Memory B cell (primary cell): ENCODE measurements around the gene CALN1.
"Not testable (repeated sequence)": the region's sequence is repeated elsewhere in the genome, so short reads cannot be mapped to it uniquely, and the experiment has no call there.

Source experiments
- ATAC-seq: fragments of 150-1000 bp; cut with Tn5 transposase; 2 replicates; pipeline ENCODE4 v1.10.0; 2021; ENCODE audit warnings: low read depth, mild to moderate bottlenecking, moderate library complexity
- DNase-seq, 2 donors: peaks; one replicate each; pipeline ENCODE4 v3.0.0; 2022; ENCODE audit warnings: low spot score in 2 of 2
- H3K27ac Mint-ChIP-seq: one replicate; pipeline ENCODE4 v1.8.0; 2022; ENCODE audit warnings: mild to moderate bottlenecking, moderate library complexity, mixed read lengths
- H3K27me3 Mint-ChIP-seq: one replicate; pipeline ENCODE4 v1.8.0; 2022; ENCODE audit warnings: mixed read lengths
- H3K36me3 Mint-ChIP-seq: one replicate; pipeline ENCODE4 v1.8.0; 2022; ENCODE audit warnings: mild to moderate bottlenecking, mixed read lengths
- H3K4me1 Mint-ChIP-seq: one replicate; pipeline ENCODE4 v1.8.0; 2022; ENCODE audit warnings: mixed read lengths
- H3K4me3 Mint-ChIP-seq: one replicate; pipeline ENCODE4 v1.8.0; 2022; ENCODE audit warnings: mild to moderate bottlenecking, moderate library complexity, mixed read lengths
- H3K9me3 Mint-ChIP-seq: one replicate; pipeline ENCODE4 v1.8.0; 2022; ENCODE audit warnings: mixed read lengths

CALN1 gene

DNA sequence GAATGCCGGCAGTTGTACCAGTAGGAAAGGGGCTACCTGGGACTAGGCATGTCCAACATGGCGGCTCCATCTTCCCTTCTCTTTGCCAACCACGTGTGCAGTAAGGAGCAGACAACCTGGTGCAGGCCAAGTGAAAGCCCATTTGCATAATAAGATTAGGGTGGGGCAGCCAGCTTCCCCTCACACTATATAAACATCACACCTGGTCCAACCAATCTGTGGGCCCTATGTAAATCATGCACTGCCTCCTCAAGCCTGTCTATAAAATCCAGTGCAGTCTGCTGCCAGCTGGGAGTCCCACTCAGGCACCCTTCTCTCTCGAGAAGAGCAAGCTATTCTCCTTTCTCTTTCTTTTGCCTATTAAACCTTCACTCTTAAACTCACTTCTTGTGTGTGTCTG is 429.3 kb downstream of the CALN1 start:
- Mint-ChIP-seq H3K4me3 (no peak overlapping the region), H3K27ac (no peak overlapping the region), H3K9me3 (no peaks in the 10 kb centered on the region), H3K36me3 (no peaks in the 10 kb centered on the region), H3K4me1 (no peaks in the 10 kb centered on the region), H3K27me3 (no peaks in the 10 kb centered on the region)
- DNase-seq (no peak), ATAC-seq (no peak)

DNA sequence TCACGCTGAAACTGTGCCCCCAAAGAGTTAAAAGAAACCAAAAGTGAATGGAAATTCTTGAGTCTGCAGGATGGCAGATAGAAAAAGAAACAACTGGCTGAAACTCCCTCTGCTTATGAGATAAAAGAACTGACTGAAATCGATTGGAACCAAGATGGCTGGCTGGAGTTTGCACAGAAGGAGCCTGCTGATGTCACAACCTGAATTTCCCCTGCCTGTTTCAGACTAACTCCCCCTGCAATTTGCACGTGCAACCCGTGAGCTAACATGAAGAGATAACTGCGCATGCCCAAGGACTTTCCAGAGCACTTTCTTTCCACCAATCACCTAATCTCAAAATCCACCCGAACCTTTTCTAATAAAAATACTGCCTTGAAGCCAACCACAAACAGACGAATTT is 435.5 kb downstream of the CALN1 start:
- Mint-ChIP-seq H3K4me3 (no peak overlapping the region), H3K36me3 (no peaks in the 10 kb centered on the region), H3K27me3 (no peaks in the 10 kb centered on the region), H3K4me1 (no peaks in the 10 kb centered on the region), H3K9me3 (no peaks in the 10 kb centered on the region), H3K27ac (no peak overlapping the region)
- DNase-seq (no peak), ATAC-seq (no peak)

DNA sequence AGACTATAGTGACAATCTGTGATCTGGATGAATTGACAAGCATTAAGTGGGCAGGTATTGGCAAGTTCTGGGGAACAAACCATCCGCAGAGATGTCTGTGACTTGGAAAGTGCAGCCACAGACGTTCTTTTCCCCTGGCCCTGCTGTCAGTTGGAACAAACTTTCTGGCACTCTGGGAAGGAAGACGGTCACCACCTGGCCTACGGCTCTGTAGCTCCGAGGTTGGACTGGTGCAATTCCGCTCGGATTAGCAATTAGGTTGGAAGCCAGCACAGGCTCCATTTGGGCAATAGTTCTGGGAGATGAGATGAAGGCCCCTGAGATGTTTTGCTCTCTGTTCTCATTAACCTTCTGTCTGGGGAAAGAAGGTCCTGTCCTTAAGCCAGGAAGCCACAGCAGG is 437.5 kb downstream of the CALN1 start:
- no peaks in the 10 kb centered on the region for H3K4me1 Mint-ChIP-seq
- no peak overlapping the region for H3K4me3 Mint-ChIP-seq
- DNase-seq = no peak
- H3K27me3 Mint-ChIP-seq = no peaks in the 10 kb centered on the region
- ATAC-seq = no peak
- no peak overlapping the region for H3K27ac Mint-ChIP-seq
- H3K36me3 Mint-ChIP-seq = no peaks in the 10 kb centered on the region
- H3K9me3 Mint-ChIP-seq = peaks cover 3% of the 10 kb centered on the region

DNA sequence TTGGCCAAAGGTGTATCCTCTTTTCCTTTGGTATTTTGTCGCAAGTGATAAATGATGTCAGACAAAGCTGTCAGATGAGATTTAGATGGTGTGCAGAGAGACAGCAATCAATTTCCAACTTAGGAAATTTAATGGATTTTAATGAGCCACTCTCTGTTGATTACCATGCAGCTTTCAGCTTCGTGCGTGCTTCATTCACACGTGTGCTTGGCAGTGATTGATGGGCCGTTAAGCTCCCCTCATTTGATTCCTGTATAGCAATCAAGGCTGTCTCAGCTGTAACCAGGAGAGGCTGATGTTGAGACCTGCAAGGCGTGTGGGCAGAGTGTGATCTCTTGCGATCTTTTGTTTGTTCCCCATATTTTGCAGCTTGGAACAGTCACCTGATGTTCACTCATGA is 439.6 kb downstream of the CALN1 start:
- no peaks in the 10 kb centered on the region for H3K27me3 Mint-ChIP-seq
- no peaks in the 10 kb centered on the region for H3K36me3 Mint-ChIP-seq
- peaks cover 5% of the 10 kb centered on the region for H3K9me3 Mint-ChIP-seq
- H3K4me3 Mint-ChIP-seq = no peak overlapping the region
- no peak overlapping the region for H3K27ac Mint-ChIP-seq
- no peaks in the 10 kb centered on the region for H3K4me1 Mint-ChIP-seq
- ATAC-seq (no peak), DNase-seq (no peak)

DNA sequence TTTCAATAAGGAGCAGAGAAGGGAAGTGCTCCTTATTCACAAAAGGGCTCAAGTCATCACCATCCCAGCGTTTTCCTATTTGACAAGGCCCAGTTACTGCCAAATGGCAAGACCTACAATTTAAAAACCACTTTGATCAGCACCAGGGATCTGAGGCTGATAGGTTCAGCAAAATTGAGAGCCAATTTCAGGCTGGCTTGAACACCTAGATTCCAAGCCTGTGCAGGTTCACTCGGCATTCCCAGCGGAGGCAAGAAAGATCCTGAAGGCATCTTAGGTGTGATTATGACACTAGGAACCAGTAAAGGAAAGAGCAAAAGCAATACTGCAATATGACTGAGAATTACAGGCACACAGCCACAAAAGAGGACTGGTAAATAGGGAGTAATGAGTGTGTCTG is 441.4 kb downstream of the CALN1 start:
- peaks cover 5% of the 10 kb centered on the region for H3K9me3 Mint-ChIP-seq
- H3K27ac Mint-ChIP-seq = no peak overlapping the region
- H3K4me3 Mint-ChIP-seq = no peak overlapping the region
- DNase-seq = no peak
- no peaks in the 10 kb centered on the region for H3K4me1 Mint-ChIP-seq
- ATAC-seq = no peak
- no peaks in the 10 kb centered on the region for H3K36me3 Mint-ChIP-seq
- H3K27me3 Mint-ChIP-seq = no peaks in the 10 kb centered on the region

DNA sequence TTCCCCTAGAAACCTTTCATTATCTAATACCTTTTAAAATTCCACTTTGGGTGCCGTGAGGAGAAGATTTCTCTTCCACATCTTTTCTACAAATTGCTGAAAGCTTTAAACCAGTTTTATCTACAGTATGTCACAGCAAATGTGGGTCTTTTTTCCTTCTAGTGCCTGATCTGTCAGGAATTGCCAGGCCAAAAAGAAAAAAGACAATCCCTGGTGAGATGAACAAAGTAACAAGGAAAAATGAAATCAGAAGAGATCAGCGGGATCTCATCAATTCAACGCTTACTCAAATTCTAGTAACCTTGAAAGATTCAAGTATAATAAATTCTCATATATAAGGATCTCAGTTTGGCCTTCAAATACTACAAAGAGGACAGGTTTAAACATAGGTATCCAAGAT is 449.5 kb downstream of the CALN1 start:
- H3K36me3 Mint-ChIP-seq = no peaks in the 10 kb centered on the region
- H3K27ac Mint-ChIP-seq = no peak overlapping the region
- H3K4me3 Mint-ChIP-seq = no peak overlapping the region
- DNase-seq (no peak), ATAC-seq (no peak)
- H3K9me3 Mint-ChIP-seq = peaks cover 3% of the 10 kb centered on the region
- no peaks in the 10 kb centered on the region for H3K27me3 Mint-ChIP-seq
- H3K4me1 Mint-ChIP-seq = no peaks in the 10 kb centered on the region

DNA sequence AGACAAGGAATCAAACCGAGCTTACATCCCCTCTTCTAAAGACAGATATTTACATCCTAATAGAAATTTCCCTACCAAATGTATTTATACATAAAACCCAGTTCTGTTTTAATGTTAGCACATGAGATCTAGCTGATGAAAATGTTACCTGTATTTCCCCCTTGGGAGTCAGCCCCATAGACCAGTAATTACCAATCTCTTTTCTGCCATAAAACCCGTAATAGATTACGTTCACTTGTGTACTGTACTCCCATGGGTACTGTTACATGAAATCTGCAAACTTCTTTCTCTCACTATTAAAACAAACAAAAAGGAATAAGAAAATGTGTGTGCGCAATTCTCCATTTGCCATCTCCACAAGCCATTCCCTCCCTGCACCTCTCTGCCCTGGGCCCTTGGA is 450.9 kb downstream of the CALN1 start:
- Mint-ChIP-seq H3K4me3 (no peak overlapping the region), H3K27ac (no peak overlapping the region), H3K4me1 (no peaks in the 10 kb centered on the region), H3K9me3 (peaks cover 3% of the 10 kb centered on the region), H3K27me3 (no peaks in the 10 kb centered on the region), H3K36me3 (no peaks in the 10 kb centered on the region)
- ATAC-seq = no peak
- no peak for DNase-seq

DNA sequence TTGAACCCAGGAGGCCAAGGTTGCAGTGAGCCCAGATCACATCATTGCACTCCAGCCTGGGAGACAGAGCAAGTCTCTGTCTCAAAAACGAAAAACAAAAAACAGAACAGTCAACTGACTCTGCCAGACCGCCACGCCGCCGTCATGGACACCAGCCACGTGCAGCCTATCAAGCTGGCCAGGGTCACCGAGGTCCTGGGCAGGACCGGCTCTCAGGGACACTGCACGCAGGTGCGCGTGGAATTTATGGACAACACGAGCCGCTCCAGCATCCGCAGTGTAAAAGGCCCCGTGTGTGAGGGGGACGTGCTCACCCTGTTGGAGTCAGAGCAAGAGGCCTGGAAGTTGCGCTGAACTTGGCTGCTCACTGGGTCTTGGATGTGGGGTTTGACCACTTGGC is 470.0 kb downstream of the CALN1 start:
- no peaks in the 10 kb centered on the region for H3K27me3 Mint-ChIP-seq
- peaks cover 5% of the 10 kb centered on the region for H3K9me3 Mint-ChIP-seq
- no peak for ATAC-seq
- peaks cover 1% of the 10 kb centered on the region for H3K36me3 Mint-ChIP-seq
- H3K4me1 Mint-ChIP-seq = no peaks in the 10 kb centered on the region
- DNase-seq = no peak
- H3K27ac Mint-ChIP-seq = no peak overlapping the region
- H3K4me3 Mint-ChIP-seq = no peak overlapping the region

DNA sequence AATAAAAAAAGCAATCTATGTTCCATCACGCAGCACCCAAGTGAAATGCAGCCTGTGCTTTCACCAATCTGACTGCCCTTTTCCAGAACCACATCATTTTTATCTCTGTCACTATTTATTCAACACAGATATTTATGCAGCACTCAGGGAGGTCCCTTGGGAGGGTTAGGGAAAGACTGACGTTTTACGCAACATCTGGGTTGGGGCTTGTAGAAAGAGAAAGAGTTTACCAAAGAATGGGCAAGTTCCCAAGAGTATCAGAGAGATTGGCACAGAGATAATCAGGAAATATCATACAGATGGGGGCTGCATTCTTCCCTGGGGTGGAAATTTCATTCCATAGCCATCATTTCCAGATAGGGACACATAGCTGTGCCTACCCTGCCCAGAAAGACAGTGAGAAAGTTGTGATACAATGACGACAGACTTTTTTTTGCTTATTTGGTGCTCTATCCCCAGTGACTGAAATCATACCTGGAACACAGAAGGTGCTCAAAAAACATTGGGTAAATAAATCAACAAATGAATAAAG is 474.2 kb downstream of the CALN1 start:
- ATAC-seq (no peak), DNase-seq (no peak)
- peaks cover 1% of the 10 kb centered on the region for H3K36me3 Mint-ChIP-seq
- no peak overlapping the region for H3K27ac Mint-ChIP-seq
- no peaks in the 10 kb centered on the region for H3K4me1 Mint-ChIP-seq
- no peaks in the 10 kb centered on the region for H3K27me3 Mint-ChIP-seq
- peaks cover 12% of the 10 kb centered on the region for H3K9me3 Mint-ChIP-seq
- H3K4me3 Mint-ChIP-seq = no peak overlapping the region

DNA sequence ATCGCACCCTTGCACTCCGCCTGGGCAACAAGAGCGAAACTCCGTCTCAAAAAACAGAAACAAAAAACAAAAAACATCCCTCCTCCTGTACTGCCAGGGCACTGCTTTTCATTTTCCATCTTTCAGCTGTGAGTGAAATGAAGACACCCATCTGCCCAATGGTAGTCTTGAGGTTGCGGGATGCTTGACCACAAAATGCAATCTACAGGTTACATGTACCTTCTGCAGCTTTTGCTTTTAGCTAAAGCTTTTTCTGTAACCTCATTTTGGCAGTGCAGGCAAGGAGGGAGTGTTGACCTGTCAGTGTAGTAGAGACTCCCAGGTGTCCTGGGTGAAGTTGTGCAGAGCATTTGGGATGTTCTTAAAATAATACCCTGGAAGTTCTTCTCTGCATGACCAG is 476.5 kb downstream of the CALN1 start:
- no peak overlapping the region for H3K4me3 Mint-ChIP-seq
- H3K36me3 Mint-ChIP-seq = peaks cover 1% of the 10 kb centered on the region
- no peak overlapping the region for H3K27ac Mint-ChIP-seq
- H3K4me1 Mint-ChIP-seq = no peaks in the 10 kb centered on the region
- DNase-seq = no peak
- ATAC-seq = no peak
- peaks cover 12% of the 10 kb centered on the region for H3K9me3 Mint-ChIP-seq
- H3K27me3 Mint-ChIP-seq = no peaks in the 10 kb centered on the region

DNA sequence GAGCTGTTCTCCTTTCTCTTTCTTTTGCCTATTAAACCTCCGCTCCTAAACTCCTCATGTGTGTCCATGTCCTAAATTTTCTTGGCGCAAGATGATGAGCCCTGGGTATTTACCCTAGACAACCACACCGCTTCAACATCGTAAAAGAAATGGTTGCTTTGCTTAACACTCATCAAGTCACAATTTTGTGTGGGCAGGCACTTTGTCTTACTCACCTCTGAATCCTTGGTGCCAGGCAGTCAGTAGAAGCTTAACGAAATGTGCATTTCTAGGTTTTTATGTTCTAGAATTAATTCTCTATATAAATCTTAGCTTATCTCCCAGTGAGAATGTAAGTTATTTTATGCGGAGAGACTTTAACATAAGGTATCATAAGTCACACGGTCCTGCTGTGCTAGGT is 478.7 kb downstream of the CALN1 start:
- peaks cover 1% of the 10 kb centered on the region for H3K36me3 Mint-ChIP-seq
- ATAC-seq (no peak), DNase-seq (no peak)
- no peaks in the 10 kb centered on the region for H3K27me3 Mint-ChIP-seq
- no peaks in the 10 kb centered on the region for H3K4me1 Mint-ChIP-seq
- H3K27ac Mint-ChIP-seq = no peak overlapping the region
- no peak overlapping the region for H3K4me3 Mint-ChIP-seq
- peaks cover 9% of the 10 kb centered on the region for H3K9me3 Mint-ChIP-seq

DNA sequence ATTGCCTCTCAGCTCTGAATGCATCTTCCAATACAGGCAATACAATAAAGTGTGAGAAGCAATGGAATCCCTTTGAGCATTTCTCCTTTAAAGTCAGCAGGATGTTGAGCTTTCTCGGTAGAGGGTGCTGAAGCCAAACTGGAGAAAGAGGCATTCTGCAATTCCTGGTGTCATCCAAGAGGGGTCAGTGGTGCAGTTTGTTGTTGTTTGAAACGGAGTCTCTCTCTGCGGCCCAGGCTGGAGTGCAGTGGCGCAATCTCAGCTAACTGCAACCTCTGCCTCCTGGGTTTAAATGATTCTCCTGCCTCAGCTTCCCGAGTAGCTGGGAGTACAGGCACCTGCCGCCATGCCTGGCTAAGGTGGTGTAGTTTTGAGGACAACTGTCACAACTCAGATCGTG is 486.5 kb downstream of the CALN1 start:
- Mint-ChIP-seq H3K4me3 (no peak overlapping the region), H3K4me1 (no peaks in the 10 kb centered on the region), H3K9me3 (peaks cover 15% of the 10 kb centered on the region), H3K36me3 (peaks cover 2% of the 10 kb centered on the region), H3K27ac (no peak overlapping the region), H3K27me3 (no peaks in the 10 kb centered on the region)
- no peak for ATAC-seq
- no peak for DNase-seq

DNA sequence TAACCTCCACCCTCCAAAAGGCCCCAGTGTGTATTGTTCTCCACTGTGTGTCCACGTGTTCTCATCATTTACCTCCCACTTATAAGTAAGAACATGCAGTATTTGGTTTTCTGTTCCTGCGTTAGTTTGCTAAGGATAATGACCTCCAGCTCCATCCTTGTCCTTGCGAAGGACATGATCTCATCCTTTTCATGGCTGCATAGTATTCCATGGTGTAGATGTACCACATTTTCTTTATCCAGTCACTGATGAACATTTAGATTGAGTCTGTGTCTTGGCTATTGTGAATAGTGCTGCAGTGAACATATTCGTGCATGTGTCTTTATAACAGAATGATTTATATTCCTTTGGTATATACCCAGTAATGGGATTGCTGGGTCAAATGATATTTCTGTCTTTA is 497.9 kb downstream of the CALN1 start:
- H3K27ac Mint-ChIP-seq, DNase-seq, H3K4me1 Mint-ChIP-seq, H3K27me3 Mint-ChIP-seq, ATAC-seq, H3K36me3 Mint-ChIP-seq, H3K4me3 Mint-ChIP-seq: not testable (repeated sequence)
- peaks cover 11% of the 10 kb centered on the region for H3K9me3 Mint-ChIP-seq

DNA sequence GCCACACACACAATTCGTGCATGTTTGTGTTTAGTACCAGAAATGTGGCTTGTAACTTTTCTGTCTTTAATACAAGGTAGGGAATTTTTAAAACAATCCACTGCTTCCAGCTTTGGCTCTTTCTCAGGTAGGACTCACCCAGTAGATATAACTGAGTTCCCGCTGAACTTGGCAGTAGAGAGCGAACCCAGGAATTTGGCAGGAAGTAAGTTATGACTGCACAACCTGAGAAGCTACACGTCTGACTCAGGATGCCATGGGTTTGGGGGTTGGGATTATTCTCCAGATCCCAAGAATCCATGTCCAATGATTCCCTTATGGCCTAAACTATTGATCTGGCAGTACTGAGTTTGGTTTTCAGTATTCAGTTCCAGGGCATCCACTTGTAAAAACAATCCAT is 499.7 kb downstream of the CALN1 start:
- Mint-ChIP-seq H3K27ac (no peak overlapping the region), H3K27me3 (no peaks in the 10 kb centered on the region), H3K9me3 (peaks cover 10% of the 10 kb centered on the region), H3K36me3 (no peaks in the 10 kb centered on the region), H3K4me3 (no peak overlapping the region), H3K4me1 (no peaks in the 10 kb centered on the region)
- DNase-seq (no peak), ATAC-seq (no peak)

DNA sequence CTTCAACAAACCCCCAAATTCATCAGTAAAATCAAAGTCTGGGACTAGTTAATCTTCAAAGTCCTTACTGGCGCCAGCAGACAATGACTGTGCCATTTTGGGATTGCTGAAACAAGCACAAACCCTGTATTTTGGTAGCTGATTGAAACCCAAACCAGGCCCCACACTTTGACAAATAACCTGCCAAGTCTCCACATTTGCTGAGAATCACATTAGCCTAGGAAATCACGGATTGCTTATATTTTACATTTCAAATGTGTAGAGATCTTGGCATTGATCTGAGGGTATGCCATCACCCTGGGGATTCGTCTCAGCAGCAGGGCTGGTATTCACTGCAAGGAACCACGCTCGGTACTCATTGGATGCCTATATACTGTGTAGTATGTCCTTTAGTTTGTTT is 501.1 kb downstream of the CALN1 start:
- no peaks in the 10 kb centered on the region for H3K27me3 Mint-ChIP-seq
- no peaks in the 10 kb centered on the region for H3K36me3 Mint-ChIP-seq
- DNase-seq = no peak
- no peak for ATAC-seq
- H3K9me3 Mint-ChIP-seq = peaks cover 9% of the 10 kb centered on the region
- H3K4me1 Mint-ChIP-seq = no peaks in the 10 kb centered on the region
- H3K27ac Mint-ChIP-seq = no peak overlapping the region
- no peak overlapping the region for H3K4me3 Mint-ChIP-seq

DNA sequence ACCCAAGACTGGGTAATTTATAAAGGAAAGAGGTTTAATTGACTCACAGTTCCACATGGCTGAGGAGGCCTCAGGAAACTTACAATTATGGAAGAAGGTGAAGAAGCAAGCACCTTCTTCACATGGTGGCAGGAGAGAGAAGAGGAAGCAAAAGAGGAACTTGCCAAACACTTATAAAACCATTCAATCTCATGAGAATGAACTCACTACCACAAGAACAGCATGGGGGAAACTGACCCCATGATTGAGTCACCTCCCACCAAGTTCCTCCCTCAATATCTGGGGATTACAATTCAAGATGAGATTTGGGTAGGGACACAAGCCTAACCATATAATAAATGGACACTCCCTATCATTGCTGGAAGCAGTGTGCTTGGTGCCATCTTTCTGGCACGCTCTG is 506.3 kb downstream of the CALN1 start:
- Mint-ChIP-seq H3K9me3 (peaks cover 12% of the 10 kb centered on the region), H3K4me3 (no peak overlapping the region), H3K27ac (no peak overlapping the region), H3K4me1 (no peaks in the 10 kb centered on the region), H3K27me3 (no peaks in the 10 kb centered on the region), H3K36me3 (no peaks in the 10 kb centered on the region)
- ATAC-seq = no peak
- DNase-seq = no peak
